Nephron progenitor cell (in vitro differentiated cells): ENCODE data around the gene PATJ.
"Not testable (repeated sequence)": the region's sequence is repeated elsewhere in the genome, so short reads cannot be mapped to it uniquely, and the experiment has no call there.

Experiments
- DNase-seq: peaks from one replicate; pipeline ENCODE4 v3.0.0; 2021
- H3K27ac Mint-ChIP-seq: 2 replicates; pipeline ENCODE4 v1.8.0; 2021; ENCODE audit warnings: mild to moderate bottlenecking, moderate library complexity, mixed read lengths
- H3K27me3 Mint-ChIP-seq: 2 replicates; pipeline ENCODE4 v1.8.0; 2021; ENCODE audit warnings: mild to moderate bottlenecking, low read depth, mixed read lengths; ENCODE audit not compliant: poor library complexity
- H3K36me3 Mint-ChIP-seq: 2 replicates; pipeline ENCODE4 v1.8.0; 2021; ENCODE audit warnings: low read depth, mixed read lengths
- H3K4me1 Mint-ChIP-seq: 2 replicates; pipeline ENCODE4 v1.8.0; 2021; ENCODE audit warnings: mixed read lengths
- H3K4me3 Mint-ChIP-seq: 2 replicates; pipeline ENCODE4 v1.8.0; 2021; ENCODE audit warnings: mild to moderate bottlenecking, moderate library complexity, mixed read lengths
- H3K9me3 Mint-ChIP-seq: 2 replicates; pipeline ENCODE4 v1.8.0; 2021; ENCODE audit warnings: mild to moderate bottlenecking, moderate library complexity, mixed read lengths
- CTCF ChIP-seq: fragments of 200-600 bp; sonication (generic); IDR thresholded peaks from 2 replicates; pipeline ENCODE4 v1.5.0; 2021; ENCODE audit warnings: antibody characterized with exemption

Gene PATJ

GRCh38 chr1:61741711-61742619 is at the start of gene PATJ:
TSS of gene PATJ (plus strand) at chr1:61742480. CDS start at chr1:61762893, 20,413 bp downstream.
- DNase-seq: peak; percentile 66
- Mint-ChIP-seq H3K27me3 (peaks cover 13% of the 10 kb centered on the region), H3K9me3 (no peaks in the 10 kb centered on the region), H3K4me1 (peaks cover 18% of the 10 kb centered on the region), H3K4me3 (peak within 1 kb of the TSS; percentile 88), H3K36me3 (no peaks in the 10 kb centered on the region), H3K27ac (no peak within 1 kb of the TSS)
- TF ChIP-seq CTCF: no peak

GRCh38 chr1:61699911-61700851 is 42.1 kb upstream of the PATJ start:
- H3K27ac Mint-ChIP-seq: no peak overlapping the region
- no peak for DNase-seq
- H3K4me1 Mint-ChIP-seq: no peaks in the 10 kb centered on the region

GRCh38 chr1:61708953-61709907 is 33.0 kb upstream of the PATJ start:
- no peak for DNase-seq

More at GRCh38 chr1:61699911-61700851, 42.1 kb upstream of the PATJ start:
- no peak for TF ChIP-seq CTCF
- no peaks in the 10 kb centered on the region for H3K9me3 Mint-ChIP-seq
- H3K36me3 Mint-ChIP-seq: peaks cover 55% of the 10 kb centered on the region
- no peaks in the 10 kb centered on the region for H3K27me3 Mint-ChIP-seq
- no peak overlapping the region for H3K4me3 Mint-ChIP-seq

GRCh38 chr1:61709908-61710289 is 32.4 kb upstream of the PATJ start:
- Mint-ChIP-seq H3K27ac (no peak overlapping the region), H3K27me3 (peaks cover 3% of the 10 kb centered on the region), H3K4me3 (no peak overlapping the region), H3K36me3 (peaks cover 29% of the 10 kb centered on the region), H3K4me1 (no peaks in the 10 kb centered on the region), H3K9me3 (peaks cover 3% of the 10 kb centered on the region)
- TF ChIP-seq CTCF: no peak
- no peak for DNase-seq

More at GRCh38 chr1:61708953-61709907, 33.0 kb upstream of the PATJ start:
- Mint-ChIP-seq H3K27ac (no peak overlapping the region), H3K4me1 (no peaks in the 10 kb centered on the region), H3K9me3 (no peaks in the 10 kb centered on the region), H3K4me3 (no peak overlapping the region), H3K36me3 (peaks cover 31% of the 10 kb centered on the region), H3K27me3 (peaks cover 3% of the 10 kb centered on the region)
- TF ChIP-seq CTCF: no peak

GRCh38 chr1:61711257-61711656 is 31.0 kb upstream of the PATJ start:
- H3K9me3 Mint-ChIP-seq, DNase-seq, H3K27me3 Mint-ChIP-seq, H3K27ac Mint-ChIP-seq, H3K4me3 Mint-ChIP-seq, H3K4me1 Mint-ChIP-seq: not testable (repeated sequence)
- peaks cover 27% of the 10 kb centered on the region for H3K36me3 Mint-ChIP-seq
